Measurements from ENCODE around the gene MNX1.

DNA sequence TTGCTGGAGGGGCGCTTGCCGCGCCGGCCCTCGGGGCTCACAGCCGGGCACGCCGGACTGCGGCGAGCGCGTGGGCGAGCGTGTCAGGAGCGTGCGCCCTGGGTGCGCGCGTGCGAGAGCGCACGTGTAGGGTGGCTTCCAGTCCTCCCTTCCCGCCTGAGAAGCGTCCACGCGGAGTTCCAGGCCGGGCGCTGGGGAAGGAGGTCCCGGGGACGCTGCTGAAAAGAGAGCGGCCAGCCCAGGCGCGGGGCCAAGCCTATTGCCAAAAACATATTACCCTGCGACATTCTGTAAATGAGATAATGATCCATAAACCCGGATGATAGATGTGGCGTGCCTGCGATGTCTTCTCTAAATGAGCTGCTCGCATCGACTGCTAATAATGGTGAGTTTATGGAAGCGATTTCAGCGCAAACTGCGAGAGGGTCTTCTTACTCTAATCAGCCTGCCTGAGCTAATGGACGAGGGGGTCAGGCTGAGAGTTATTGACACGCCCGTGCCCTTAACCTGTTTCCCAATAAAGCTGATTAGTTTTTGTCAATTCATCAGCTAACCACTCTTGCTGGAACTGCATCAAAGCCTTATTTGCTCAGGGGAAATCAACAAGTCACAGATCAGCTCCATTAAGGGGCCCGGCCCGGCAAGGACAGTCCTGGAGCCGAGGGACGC is 8.0 kb upstream of the MNX1 start:
- TF ChIP-seq POLR2AphosphoS5 (IDR thresholded peaks at IDR 0.05; ENCODE audit: low read depth, low read length) (no peak), POLR2A (IDR thresholded peaks at IDR 0.05; ENCODE audit: low read depth, low read length) (no peak), TAF1 (IDR thresholded peaks at IDR 0.05; ENCODE audit: borderline replicate concordance, low read depth, low read length) (no peak)
